ENCODE measurements around the gene HIVEP3. TPM values are rescaled to one million over a fixed set of nuclear protein-coding genes. Genes with fewer than 3 reads are reported as not detected.

Gene HIVEP3
- total RNA-seq, 1 experiment from 2014 or later = 6.0 TPM

DNA sequence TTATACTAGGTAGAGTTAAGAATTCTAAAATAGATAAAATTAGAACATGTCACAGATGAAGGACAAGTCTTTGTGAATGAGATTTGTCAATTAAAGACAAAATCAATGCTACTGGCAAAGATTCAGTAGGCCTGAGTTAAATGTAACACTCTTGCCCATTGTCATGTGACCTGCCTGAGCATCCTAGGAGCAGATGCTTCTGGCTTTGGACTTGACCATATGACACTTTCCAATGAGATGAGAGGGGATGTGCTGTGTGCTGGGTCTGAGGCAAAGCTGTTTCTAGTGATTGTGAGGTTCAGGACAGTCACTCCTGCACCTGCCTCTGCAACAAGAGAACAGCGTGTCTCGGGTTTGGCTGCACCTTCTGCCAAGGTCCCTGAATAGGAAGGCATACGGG lies 144.9 kb downstream of the HIVEP3 start:
- DNase-seq (ENCODE audit: low read depth, low spot score) (no peak), ATAC-seq (no peak)
- Histone ChIP-seq H3K4me1 (ENCODE audit: control insufficient read depth, insufficient read depth, low read length) (no peaks in the 10 kb centered on the region; the same call in 1 of the 2 replicates), H3K9me3 (ENCODE audit: control insufficient read depth, insufficient read depth, low read depth, low read length) (no peaks in the 10 kb centered on the region), H3K27ac (ENCODE audit: low read length) (no peak overlapping the region), H3K27me3 (ENCODE audit: control insufficient read depth, insufficient read depth, low read length) (no peaks in the 10 kb centered on the region), H3K4me3 (ENCODE audit: low read depth in 2 of 2, low read length in 2 of 2) (no peak overlapping the region), H3K36me3 (ENCODE audit: control insufficient read depth, insufficient read depth, low read length) (no peaks in the 10 kb centered on the region)
- TF ChIP-seq SIN3A (IDR thresholded peaks at IDR 0.05; ENCODE audit: borderline replicate concordance, insufficient read depth, low read depth, low read length) (no peak), POLR2AphosphoS5 (IDR thresholded peaks at IDR 0.05; ENCODE audit: low read depth, low read length) (no peak), TCF7L2 (IDR thresholded peaks at IDR 0.05; ENCODE audit: low read depth, low read length) (no peak), REST (IDR thresholded peaks at IDR 0.05; ENCODE audit: insufficient read depth in 1 of 2, low read depth in 2 of 2, low read length in 1 of 2) (no peak), CTCF (IDR thresholded peaks at IDR 0.05) (no peak)
- in situ Hi-C loops (cut with HindIII; ENCODE audit: low pct_unique_long_range_greater_than_20kb, low sequenced_read_pairs) (no loop called here), intact Hi-C loops (cut with micrococcal nuclease; ENCODE audit: unreplicated experiment) (no loop called here)
- no TSS peak for BruUV-seq (replicated peaks)
- ChIA-PET CTCF (interaction anchor here (0.6 kb wide), 1 partner anchor 1081 kb away, joined by 3 read pairs; no protein-coding TSS in a partner anchor), POLR2A (no interaction called here)

- Histone ChIP-seq H3K4me3 (ENCODE audit: low read depth in 2 of 2, low read length in 2 of 2) (no peak overlapping the region), H3K4me1 (ENCODE audit: control insufficient read depth, insufficient read depth, low read length) (no peaks in the 10 kb centered on the region; the same call in 1 of the 2 replicates), H3K9me3 (ENCODE audit: control insufficient read depth, insufficient read depth, low read depth, low read length) (no peaks in the 10 kb centered on the region), H3K36me3 (ENCODE audit: control insufficient read depth, insufficient read depth, low read length) (no peaks in the 10 kb centered on the region), H3K27ac (ENCODE audit: low read length) (no peak overlapping the region), H3K27me3 (ENCODE audit: control insufficient read depth, insufficient read depth, low read length) (no peaks in the 10 kb centered on the region)
- ATAC-seq (no peak), DNase-seq (ENCODE audit: low read depth, low spot score) (no peak)
- in situ Hi-C loops (cut with HindIII; ENCODE audit: low pct_unique_long_range_greater_than_20kb, low sequenced_read_pairs) = no loop called here
- CTCF ChIA-PET = no interaction called here
- intact Hi-C loops (cut with micrococcal nuclease; ENCODE audit: unreplicated experiment) = no loop called here
- BruUV-seq (replicated peaks) = no TSS peak
- POLR2A ChIA-PET = no interaction called here
- no peak for TF ChIP-seq CTCF (IDR thresholded peaks at IDR 0.05)
- TF ChIP-seq POLR2AphosphoS5 (IDR thresholded peaks at IDR 0.05; ENCODE audit: low read depth, low read length) = no peak
- TF ChIP-seq TCF7L2 (IDR thresholded peaks at IDR 0.05; ENCODE audit: low read depth, low read length) = no peak
- no peak for TF ChIP-seq REST (IDR thresholded peaks at IDR 0.05; ENCODE audit: insufficient read depth in 1 of 2, low read depth in 2 of 2, low read length in 1 of 2)
- TF ChIP-seq SIN3A (IDR thresholded peaks at IDR 0.05; ENCODE audit: borderline replicate concordance, insufficient read depth, low read depth, low read length) = no peak
Observed at GRCh38 chr1:41773144-41773591, 145.6 kb downstream of the HIVEP3 start.

Data from Panc1 (cell line).